DMS53 treated with DMSO at 0.1 percent for 48 hours (cell line): Measurements from ENCODE around the gene SCRN2.

Experiments
- DNase-seq: peaks from one replicate; lab custom pipeline; 2025; ENCODE audit not compliant: unreplicated experiment; lab: John Stamatoyannopoulos, UW

Gene SCRN2

DNA sequence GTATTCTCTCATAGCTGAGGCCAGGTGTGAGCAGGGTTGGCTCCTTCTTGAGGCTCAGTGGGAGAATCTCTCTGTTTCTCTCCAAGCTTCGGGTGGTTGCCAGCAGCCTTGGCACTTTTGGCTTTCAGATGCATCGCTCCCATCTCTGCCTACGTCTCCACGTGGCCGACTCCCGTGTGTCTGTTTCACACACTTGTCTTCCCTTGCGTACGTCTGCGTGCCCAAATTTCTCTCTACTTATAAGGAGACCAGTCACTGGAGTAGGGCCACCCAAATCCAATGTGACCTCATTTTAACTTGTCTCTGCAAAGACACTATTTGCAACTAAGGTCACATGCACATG lies 34.2 kb downstream of the SCRN2 start:
- DNase-seq: no peak

DNA sequence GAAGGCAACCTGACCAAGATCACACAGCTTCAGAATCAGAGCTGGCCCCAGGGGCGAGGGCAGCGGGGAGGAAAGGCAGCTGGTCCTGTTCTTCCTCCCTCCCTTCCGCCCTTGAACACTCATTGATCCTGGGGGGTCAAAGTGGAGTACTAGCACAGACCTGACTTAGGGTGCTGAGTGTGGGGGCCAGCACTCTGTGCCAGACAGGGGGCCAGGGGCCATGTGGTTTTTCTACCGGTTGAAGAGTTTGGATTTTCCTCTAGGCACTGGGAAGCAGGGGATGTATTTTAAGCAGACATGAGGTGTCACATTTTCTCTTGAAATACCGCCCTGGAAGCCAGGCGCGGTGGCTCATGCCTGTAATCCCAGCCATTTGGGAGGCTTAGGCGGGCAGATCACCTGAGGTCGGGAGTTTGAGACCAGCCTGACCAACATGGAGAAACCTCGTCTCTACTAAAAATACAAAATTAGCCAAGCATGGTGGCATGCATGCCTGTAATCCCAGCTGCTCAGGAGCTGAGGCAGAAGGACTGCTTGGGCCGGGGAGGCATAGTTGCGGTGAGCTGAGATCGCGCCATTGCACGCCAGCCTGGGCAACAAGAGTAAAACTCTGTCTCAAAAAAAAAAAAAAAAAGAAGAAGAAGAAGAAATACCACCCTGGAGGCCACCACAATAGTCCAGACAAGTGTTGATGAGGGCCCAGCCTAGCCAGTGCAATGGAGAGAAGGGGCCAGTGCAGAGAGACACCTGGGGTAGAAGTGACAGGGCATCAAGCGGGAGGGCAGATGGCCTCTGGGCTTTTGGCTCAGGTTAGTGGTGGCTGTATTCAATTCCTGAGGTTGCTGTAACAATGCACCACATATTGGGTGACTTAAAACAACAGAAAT lies 34.8 kb downstream of the SCRN2 start:
- DNase-seq: no peak

DNA sequence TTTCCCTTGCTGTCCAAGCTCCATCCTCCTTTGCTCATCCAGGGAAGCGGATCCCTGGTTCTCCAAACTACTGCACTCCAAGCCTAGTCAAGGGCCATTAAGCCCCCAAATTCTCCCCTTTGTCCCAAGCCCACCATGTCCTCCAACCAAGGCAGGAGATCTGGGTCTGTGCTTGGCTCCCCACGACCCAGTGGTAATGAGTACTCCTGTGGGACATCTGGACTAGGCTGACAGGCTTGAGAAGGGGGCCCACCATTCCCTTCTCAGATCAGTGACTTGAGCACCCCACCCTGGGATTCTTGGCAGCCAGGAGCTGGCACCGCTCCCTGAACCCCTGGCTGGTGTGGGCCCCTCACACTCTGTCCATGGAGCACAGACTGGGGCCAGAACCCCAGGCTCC lies 36.6 kb downstream of the SCRN2 start:
- DNase-seq: no peak

DNA sequence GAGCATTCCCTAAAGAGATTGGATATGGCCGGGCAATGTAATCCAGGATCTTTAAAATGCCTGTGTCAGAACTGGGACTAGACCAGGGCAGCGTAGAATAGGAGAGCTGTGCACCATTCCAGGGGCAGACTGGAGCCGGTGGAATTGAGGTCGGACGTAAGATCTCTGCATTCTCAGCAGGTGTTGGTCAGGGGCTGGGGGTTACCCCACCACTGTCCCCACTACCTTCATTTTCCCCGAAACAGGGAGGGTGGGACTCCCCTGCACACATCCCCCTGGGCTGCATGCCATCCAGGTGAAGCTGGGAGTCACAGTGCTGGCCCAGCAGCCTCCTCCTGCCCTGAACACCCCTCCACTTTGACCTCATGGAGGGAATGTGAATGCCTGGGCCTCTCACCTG lies 37.3 kb downstream of the SCRN2 start:
- DNase-seq: no peak

DNA sequence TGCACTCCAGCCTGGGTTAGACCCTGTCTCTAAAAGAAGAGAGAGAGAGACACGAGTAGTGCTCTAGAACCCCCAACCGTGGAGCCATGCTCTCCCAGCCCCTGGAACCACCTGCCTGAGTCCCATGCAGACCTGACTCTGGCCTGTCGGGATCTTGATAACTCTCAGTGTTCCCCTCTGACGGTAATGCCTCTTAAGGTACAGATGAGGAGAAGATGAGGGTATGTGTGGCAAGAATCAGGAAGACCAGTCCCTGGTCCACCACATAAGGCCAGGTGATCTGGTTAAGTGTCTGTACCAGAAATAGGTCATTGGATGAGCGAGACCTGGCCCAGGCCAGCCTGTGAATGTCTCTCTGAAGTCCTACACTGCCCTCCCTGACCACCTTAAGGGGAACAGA lies 37.9 kb downstream of the SCRN2 start:
- no peak for DNase-seq

DNA sequence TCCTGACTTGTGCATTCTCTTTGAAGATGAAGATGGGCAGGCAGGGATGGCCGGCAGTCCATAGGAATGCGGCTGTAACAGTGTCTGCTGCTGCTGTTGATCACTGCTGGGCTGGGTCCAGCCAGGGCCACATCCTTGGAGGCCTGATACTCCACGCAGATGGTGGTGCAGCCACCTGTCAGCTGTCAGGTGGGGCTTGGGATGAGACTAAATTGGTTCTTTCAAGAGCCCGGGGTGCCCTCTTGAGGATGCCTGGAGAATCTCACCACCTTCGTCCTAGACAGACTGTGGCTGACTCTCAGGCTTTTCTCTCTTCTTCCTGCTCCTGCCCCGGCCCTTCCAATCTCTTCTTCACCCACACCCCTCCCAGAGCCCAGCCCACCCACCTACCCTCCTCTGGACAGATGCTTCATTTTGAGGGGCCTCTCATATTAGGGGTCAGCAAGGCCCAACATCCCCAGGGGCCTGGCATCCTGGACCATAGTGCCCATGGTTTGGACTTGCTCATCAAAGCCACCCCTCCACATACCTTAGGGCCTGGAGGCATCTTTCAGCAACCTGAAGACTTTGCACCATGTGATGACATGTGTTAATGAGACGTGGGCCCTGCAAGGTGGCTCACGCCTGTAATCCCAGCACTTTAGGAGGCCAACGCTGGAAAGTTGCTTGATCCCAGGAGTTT lies 38.6 kb downstream of the SCRN2 start:
- DNase-seq: peak; percentile 91

DNA sequence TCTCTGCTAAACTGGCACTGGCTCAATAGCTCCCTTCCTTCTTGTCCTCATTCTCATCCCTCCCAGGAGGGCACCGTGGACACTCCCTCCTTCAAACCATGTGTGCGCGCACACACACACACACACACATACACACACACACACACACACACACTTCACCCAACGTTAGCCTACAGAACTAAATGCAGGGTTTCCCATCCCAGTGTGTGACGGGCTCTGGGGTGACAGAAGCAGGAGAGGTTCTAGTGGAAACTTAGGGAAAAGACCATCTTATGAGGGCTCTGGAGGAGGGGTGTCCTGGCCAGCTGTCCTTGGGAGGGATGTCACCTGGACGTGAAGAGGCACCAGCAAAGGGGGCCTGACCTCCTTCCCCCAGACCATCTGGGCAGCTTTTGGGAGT lies 39.2 kb downstream of the SCRN2 start:
- DNase-seq: no peak

DNA sequence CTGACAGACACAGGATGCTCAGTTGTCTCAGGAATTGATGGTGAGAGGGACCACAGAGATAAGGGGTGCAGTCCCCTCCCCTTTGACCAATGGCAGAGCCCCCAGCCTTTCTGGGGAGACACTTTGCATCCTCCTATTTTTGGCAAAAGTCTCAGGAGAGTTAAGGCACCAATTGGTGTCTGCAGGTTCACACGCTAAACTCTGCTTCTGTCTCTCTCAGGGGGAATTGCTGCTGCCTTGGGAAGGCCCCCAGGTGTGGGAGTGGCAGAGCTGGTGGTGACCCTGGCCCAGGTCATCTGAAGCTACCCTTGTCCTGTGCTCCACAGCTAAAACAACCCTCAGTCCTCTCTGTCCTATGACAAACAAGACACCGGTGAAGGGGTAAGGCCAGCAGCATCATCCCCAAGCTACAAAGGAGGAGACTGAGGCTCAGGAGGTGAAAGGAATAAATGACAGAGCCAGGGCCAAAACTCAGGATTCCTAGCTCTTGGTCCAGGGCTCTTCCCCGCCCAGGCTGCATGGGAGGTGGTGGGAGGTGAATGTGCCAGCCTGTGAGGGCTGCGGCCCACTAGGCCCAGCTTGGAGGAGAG lies 39.8 kb downstream of the SCRN2 start:
- no peak for DNase-seq

DNA sequence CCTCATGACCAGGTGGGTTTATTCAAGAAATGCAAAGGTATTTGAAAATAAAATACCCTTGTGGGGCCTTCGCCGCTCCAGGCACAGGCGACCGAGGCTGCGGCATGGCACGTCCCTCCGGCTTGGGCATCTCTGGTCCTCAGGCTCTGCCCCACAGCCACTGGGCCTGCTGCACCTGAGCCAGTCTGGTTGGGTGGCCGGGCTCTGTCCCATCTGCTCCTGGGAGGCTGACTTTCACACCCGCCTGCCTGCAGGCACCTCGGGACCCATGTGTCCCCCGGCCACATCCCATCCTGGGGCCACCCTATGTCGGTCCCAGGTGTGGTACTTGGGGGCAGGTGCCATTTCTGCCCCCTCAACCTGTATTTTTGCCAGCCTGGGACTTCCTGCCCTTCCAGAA lies 40.4 kb downstream of the SCRN2 start:
- DNase-seq: no peak

DNA sequence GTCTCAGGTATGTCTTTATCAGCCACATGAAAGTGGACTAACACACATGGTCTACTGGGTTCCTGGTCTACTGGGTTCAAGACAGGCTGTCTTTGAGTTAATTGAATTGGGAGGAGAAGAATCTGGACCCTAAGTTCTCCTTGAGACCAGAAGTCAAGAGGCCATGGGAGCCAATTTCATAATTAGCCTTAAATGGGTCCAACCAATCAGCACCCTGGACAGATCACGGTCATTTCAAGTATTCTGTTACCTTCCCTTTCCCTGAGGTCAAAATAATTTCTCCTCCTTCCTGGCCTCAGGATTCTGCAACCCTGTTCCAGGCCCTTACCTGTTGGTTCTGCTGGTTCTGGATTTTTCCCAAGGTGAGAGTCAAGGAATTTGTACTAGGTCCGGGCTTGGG lies 43.3 kb downstream of the SCRN2 start:
- no peak for DNase-seq

DNA sequence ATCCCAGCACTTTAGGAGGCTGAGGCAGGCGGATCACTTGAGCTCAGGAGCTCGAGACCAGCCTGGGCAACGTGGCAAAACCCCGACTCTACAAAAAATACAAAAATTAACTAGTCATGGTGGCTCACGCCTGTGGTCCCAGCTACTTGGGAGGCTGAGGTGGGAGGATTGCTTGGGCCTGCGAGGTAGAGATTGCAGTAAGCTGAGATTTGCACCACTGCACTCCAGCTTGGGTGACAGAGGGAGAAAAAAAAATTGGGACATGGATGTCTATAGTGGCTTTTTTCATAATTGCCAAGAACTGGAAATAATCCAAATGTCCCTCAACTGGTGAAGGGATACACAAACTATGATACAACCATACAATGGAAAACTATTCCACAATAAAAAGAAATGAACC lies 48.1 kb downstream of the SCRN2 start:
- no peak for DNase-seq

DNA sequence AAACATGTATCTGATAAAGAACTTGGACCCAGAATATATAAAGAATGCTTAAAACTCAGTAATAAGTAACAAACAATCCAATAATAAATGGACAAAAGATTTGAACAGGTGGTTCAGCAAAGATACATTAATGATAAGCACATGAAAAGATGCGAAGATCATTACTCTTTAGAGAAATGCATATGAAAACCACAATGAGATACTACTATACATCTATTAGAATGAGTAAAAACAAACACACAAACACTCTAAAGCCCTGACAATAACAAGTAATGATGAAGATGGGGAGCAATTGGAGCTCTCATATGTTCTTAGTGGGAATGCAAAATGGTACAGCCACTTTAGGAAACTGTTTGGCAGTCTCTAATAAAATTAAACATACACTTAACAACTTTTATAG lies 48.6 kb downstream of the SCRN2 start:
- DNase-seq: no peak

DNA sequence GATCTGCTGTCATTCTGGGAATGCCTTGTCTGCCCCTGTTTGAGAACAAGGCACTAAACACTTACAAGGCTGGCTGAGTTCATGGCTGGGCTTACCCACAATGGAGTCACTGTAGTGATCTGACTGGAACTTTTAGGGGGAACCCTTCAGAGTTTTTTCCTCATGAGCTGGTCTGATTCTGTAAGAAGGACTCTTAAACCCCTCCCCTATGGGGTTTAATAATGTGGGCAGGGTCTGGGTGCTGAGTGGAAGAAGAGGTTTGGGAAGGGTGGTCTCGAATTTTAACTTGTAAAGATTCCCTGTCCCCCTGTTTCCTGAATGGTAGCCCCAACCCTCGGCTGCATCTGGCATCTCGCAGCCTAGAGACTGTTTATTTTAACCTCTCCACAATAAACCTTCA lies 50.0 kb downstream of the SCRN2 start:
- no peak for DNase-seq

DNA sequence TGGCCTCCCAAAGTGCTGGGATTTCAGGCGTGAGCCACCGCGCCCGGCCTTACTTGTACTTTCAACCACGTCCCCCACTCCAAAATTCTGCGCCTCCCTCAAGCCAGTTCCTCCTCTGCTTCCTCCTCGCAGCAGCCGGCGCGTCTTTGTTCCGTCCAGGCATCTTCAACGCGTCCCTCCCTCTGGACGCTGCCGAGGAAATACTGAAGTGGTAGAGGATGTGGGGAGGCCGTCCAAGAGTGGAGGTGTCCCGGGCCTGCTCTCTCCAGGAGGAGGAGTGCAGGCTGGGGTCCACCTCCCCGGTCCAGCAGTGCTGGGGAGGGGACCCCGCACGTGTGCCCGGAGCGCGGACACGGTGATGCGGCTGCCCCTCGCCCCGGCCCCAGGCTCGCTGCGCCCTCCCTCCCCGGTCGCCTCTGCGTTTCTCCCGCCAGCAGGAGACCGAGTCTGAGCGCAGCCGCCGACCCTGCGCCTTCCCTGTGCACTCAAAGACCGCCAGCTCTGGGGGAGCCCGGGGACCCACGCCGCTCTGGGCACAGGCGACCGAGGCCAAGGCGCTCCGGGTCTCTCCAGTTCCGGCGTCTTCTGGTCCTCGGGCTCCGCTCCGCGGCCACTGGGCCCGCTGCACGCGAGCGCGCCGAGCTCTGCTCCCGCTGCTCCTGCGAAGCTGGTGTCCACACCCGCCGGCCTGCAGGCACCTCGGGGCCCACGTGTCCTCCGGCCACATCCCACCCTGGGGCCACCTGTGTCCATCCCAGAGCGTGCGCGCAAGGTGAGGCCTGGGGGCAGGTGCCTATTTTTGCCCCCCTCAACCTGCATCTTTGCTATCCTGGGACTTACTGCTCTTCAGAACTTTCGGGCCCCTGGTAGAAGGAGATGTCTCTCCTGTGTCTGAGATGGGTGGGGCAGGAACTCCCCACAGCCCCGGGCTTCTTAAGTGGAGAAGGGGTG lies 51.2 kb downstream of the SCRN2 start:
- peak; percentile 42 for DNase-seq
